ENCODE data around the gene MAT1A. TPM values are rescaled to one million over a fixed set of nuclear protein-coding genes. Genes with fewer than 3 reads are reported as not detected.

The MAT1A gene
- total RNA-seq, 1 experiment from 2014 or later = 2.3 TPM

DNA sequence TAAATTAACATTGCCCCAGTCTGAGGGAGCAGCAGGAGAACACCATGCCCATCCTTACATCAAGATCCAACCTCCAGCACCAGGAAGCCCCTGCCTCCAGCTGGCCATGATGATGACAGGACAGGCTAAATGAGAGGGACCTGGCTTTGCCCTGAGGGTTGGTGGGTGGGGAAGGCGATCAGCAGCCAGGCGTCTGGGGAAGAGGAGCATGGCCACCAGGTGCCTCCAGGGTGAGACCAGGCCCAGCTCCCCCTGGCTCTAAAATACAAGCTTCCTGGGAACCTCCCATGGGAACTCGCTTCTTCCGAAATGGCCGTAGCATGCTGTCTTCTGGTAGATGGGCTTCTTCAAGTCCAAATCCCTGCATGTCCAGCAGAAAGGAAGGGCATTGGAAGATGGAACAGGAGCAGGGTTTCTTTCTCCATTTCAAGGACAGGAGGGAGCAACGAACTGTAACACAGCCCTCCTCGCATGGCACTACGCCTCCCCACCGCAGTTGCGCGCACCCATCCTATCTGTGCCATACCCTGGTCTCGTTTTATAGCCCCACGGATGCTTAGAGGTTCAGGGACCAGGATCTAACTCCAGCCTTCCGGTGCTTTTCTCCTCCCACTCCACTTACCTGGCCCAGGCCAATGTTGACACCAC lies 15.8 kb downstream of the MAT1A start (continued):
- TF ChIP-seq, protein P1, sequence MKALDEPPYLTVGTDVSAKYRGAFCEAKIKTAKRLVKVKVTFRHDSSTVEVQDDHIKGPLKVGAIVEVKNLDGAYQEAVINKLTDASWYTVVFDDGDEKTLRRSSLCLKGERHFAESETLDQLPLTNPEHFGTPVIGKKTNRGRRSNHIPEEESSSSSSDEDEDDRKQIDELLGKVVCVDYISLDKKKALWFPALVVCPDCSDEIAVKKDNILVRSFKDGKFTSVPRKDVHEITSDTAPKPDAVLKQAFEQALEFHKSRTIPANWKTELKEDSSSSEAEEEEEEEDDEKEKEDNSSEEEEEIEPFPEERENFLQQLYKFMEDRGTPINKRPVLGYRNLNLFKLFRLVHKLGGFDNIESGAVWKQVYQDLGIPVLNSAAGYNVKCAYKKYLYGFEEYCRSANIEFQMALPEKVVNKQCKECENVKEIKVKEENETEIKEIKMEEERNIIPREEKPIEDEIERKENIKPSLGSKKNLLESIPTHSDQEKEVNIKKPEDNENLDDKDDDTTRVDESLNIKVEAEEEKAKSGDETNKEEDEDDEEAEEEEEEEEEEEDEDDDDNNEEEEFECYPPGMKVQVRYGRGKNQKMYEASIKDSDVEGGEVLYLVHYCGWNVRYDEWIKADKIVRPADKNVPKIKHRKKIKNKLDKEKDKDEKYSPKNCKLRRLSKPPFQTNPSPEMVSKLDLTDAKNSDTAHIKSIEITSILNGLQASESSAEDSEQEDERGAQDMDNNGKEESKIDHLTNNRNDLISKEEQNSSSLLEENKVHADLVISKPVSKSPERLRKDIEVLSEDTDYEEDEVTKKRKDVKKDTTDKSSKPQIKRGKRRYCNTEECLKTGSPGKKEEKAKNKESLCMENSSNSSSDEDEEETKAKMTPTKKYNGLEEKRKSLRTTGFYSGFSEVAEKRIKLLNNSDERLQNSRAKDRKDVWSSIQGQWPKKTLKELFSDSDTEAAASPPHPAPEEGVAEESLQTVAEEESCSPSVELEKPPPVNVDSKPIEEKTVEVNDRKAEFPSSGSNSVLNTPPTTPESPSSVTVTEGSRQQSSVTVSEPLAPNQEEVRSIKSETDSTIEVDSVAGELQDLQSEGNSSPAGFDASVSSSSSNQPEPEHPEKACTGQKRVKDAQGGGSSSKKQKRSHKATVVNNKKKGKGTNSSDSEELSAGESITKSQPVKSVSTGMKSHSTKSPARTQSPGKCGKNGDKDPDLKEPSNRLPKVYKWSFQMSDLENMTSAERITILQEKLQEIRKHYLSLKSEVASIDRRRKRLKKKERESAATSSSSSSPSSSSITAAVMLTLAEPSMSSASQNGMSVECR (CRISPR knock-in tag; IDR thresholded peaks at IDR 0.05; ENCODE audit: borderline replicate concordance) = no peak

DNA sequence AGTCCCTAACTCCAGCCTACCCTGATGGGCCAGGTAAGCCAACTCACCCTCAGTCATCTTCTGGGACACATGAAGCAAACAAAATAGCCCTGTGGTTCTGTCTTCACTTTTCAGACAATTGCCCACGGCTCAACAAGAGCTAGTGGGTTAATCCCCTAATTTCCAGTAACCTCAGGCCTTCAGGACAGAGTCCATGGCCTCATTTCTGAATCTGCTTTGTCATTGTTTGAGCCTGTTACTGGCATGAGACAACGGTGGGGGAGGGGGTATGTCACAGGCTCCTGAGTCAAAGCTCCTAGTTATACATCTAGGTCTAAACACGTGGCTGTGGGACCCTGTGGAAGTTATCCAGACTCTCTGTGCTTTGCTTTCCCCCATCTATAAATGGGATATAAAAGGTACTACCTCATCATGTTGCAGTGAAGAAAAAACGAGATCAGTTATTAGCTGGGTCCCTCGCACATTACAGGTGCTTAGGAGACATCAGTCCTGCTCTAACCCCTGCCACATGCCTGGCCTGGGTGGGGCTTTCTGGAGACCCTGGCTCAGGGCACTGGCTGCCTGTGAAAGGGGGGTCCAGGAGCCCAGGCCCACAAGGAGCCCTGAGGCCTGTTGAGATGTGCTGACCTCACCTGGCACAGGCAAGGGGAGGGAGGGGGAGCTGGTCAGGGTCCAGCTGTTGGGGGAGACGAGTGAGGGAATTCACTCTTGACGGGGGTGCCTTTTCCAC lies 16.5 kb downstream of the MAT1A start:
- POLR2A ChIA-PET = no interaction called here
- no peak overlapping the region for H3K4me3 Mint-ChIP-seq
- TF ChIP-seq NR3C1 (CRISPR knock-in tag; conservative IDR thresholded peaks at IDR 0.05; ENCODE audit: low read depth) (no peak), FOXP1 (CRISPR knock-in tag; IDR thresholded peaks at IDR 0.05; ENCODE audit: borderline replicate concordance) (no peak), HMGA2 (CRISPR knock-in tag; IDR thresholded peaks at IDR 0.05) (no peak), TCF7 (CRISPR knock-in tag; IDR thresholded peaks at IDR 0.05; ENCODE audit: low read depth) (no peak), ZNF121 (CRISPR knock-in tag; IDR thresholded peaks at IDR 0.05) (no peak), MYBL2 (CRISPR knock-in tag; IDR thresholded peaks at IDR 0.05) (no peak), NFE2L1 (CRISPR knock-in tag; IDR thresholded peaks at IDR 0.05) (no peak), RELA (CRISPR knock-in tag; IDR thresholded peaks at IDR 0.05; ENCODE audit: borderline replicate concordance) (no peak), EMX1 (CRISPR knock-in tag; IDR thresholded peaks at IDR 0.05) (no peak)
- TF ChIP-seq, protein P2, sequence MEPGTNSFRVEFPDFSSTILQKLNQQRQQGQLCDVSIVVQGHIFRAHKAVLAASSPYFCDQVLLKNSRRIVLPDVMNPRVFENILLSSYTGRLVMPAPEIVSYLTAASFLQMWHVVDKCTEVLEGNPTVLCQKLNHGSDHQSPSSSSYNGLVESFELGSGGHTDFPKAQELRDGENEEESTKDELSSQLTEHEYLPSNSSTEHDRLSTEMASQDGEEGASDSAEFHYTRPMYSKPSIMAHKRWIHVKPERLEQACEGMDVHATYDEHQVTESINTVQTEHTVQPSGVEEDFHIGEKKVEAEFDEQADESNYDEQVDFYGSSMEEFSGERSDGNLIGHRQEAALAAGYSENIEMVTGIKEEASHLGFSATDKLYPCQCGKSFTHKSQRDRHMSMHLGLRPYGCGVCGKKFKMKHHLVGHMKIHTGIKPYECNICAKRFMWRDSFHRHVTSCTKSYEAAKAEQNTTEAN (CRISPR knock-in tag; IDR thresholded peaks at IDR 0.05) = no peak
- TF ChIP-seq, protein P3, sequence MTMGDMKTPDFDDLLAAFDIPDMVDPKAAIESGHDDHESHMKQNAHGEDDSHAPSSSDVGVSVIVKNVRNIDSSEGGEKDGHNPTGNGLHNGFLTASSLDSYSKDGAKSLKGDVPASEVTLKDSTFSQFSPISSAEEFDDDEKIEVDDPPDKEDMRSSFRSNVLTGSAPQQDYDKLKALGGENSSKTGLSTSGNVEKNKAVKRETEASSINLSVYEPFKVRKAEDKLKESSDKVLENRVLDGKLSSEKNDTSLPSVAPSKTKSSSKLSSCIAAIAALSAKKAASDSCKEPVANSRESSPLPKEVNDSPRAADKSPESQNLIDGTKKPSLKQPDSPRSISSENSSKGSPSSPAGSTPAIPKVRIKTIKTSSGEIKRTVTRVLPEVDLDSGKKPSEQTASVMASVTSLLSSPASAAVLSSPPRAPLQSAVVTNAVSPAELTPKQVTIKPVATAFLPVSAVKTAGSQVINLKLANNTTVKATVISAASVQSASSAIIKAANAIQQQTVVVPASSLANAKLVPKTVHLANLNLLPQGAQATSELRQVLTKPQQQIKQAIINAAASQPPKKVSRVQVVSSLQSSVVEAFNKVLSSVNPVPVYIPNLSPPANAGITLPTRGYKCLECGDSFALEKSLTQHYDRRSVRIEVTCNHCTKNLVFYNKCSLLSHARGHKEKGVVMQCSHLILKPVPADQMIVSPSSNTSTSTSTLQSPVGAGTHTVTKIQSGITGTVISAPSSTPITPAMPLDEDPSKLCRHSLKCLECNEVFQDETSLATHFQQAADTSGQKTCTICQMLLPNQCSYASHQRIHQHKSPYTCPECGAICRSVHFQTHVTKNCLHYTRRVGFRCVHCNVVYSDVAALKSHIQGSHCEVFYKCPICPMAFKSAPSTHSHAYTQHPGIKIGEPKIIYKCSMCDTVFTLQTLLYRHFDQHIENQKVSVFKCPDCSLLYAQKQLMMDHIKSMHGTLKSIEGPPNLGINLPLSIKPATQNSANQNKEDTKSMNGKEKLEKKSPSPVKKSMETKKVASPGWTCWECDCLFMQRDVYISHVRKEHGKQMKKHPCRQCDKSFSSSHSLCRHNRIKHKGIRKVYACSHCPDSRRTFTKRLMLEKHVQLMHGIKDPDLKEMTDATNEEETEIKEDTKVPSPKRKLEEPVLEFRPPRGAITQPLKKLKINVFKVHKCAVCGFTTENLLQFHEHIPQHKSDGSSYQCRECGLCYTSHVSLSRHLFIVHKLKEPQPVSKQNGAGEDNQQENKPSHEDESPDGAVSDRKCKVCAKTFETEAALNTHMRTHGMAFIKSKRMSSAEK (CRISPR knock-in tag; IDR thresholded peaks at IDR 0.05; ENCODE audit: borderline replicate concordance) = no peak
- TF ChIP-seq, protein P4, sequence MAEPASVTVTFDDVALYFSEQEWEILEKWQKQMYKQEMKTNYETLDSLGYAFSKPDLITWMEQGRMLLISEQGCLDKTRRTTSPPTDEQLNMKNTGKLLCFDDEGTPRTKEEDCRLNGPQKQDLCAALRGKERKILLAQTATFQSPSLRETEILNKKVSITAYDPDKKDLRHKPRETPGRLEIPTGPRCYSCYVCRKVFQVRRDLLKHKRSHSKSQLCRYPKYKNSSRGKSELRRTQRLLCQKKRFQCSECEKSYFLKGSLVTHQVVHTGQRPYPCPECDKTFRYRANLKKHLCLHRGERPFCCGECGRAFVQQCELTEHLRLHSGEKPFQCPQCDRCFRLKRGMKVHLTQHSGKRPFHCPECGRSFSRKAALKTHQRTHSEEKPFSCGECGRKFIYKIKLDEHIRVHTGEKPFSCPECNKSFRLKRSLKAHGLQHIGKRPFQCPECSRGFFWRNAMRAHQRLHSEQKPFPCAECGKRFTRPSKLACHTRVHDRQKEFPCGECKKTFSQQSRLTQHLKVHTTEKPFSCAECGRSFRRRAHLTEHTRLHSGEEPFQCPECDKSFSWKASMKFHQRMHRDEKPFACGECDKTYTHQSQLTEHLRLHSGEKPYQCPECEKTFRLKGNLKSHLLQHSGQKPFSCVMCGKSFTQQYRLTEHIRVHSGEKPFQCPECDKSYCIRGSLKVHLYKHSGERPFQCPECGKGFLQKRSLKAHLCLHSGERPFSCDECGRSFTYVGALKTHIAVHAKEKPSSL (CRISPR knock-in tag; conservative IDR thresholded peaks at IDR 0.05) = no peak
- peaks cover 5% of the 10 kb centered on the region; the same call in 1 of the 2 replicates for H3K4me1 Mint-ChIP-seq
- no peak for ATAC-seq
- DNase-seq (ENCODE audit: low spot score) = no peak
- peaks cover 5% of the 10 kb centered on the region; the same call in 1 of the 2 replicates for H3K36me3 Mint-ChIP-seq
- H3K9me3 Mint-ChIP-seq = peaks cover 15% of the 10 kb centered on the region
- no peaks in the 10 kb centered on the region; the same call in 1 of the 2 replicates for H3K27me3 Mint-ChIP-seq (ENCODE audit: low read depth)
- H3K27ac Mint-ChIP-seq = no peak overlapping the region
- CTCF ChIA-PET = interaction anchor here (1.6 to 2.8 kb wide), 2 partner anchors 12 to 16 kb away, joined by 5 to 10 read pairs; partner anchors contain the start of gene MAT1A

All from WTC11 (cell line).